H1 (cell line): ENCODE data around the gene RNF151. TPM values are rescaled to one million over a fixed set of nuclear protein-coding genes. Genes with fewer than 3 reads are reported as not detected.

Experiments
- HDAC2 ChIP-seq, 2 experiments: fragments of 300-600 bp in 1 of 2; sonication (generic) in 1 of 2; IDR thresholded peaks; 2 replicates each; pipeline ENCODE4 v1.6.1; 2011 to 2012; ENCODE audit warnings: low read depth in 2 of 2, low read length in 2 of 2, mild to moderate bottlenecking in 2 of 2, moderate library complexity in 2 of 2, borderline replicate concordance in 1 of 2, inconsistent platforms in 1 of 2
- KDM1A ChIP-seq: fragments of 200-600, 300-600 bp; sonication (generic); IDR thresholded peaks from 2 replicates; pipeline ENCODE4 v1.7.1; 2016; ENCODE audit warnings: mild to moderate bottlenecking, low read length, borderline replicate concordance
- KDM4A ChIP-seq: IDR thresholded peaks from one replicate; pipeline ENCODE4 v1.7.1; 2012; ENCODE audit warnings: low read depth, mild to moderate bottlenecking, moderate library complexity, low read length, inconsistent platforms; ENCODE audit not compliant: severe bottlenecking
- MAX ChIP-seq: IDR thresholded peaks from 2 replicates; pipeline ENCODE4 v1.6.1; 2012; ENCODE audit warnings: inconsistent platforms
- NANOG ChIP-seq: IDR thresholded peaks from 2 replicates; pipeline ENCODE4 v1.6.1; 2011; ENCODE audit warnings: low read length, low read depth, mild to moderate bottlenecking, inconsistent platforms; ENCODE audit not compliant: insufficient read depth, poor library complexity, severe bottlenecking
- RBBP5 ChIP-seq: IDR thresholded peaks from 2 replicates; pipeline ENCODE4 v1.7.1; 2012; ENCODE audit warnings: low read depth, mild to moderate bottlenecking, inconsistent platforms, low read length, moderate library complexity, borderline replicate concordance
- RFX5 ChIP-seq: IDR thresholded peaks from 2 replicates; pipeline ENCODE4 v1.6.1; 2011; ENCODE audit warnings: low read depth, low read length, improper control_type of control experiment, borderline replicate concordance
- RNF2 ChIP-seq: fragments of 200-900, 300-1000 bp; sonication (generic); IDR thresholded peaks from 2 replicates; pipeline ENCODE4 v1.7.1; 2016; ENCODE audit warnings: borderline replicate concordance, low read depth, mild to moderate bottlenecking, antibody characterized with exemption, low read length; ENCODE audit not compliant: poor library complexity, severe bottlenecking; ENCODE audit errors: missing control alignments
- SAP30 ChIP-seq: fragments of 300-600 bp; sonication (generic); IDR thresholded peaks from 2 replicates; pipeline ENCODE4 v1.7.1; 2012; ENCODE audit warnings: low read length, moderate library complexity, mild to moderate bottlenecking, inconsistent platforms; ENCODE audit not compliant: insufficient read depth, insufficient replicate concordance
- SIN3A ChIP-seq, 2 experiments: IDR thresholded peaks in 1 of 2; conservative IDR thresholded peaks in 1 of 2; 2 replicates each; pipeline ENCODE4 v1.6.1; 2011 to 2012; ENCODE audit warnings: low read length in 2 of 2, improper control_type of control experiment in 1 of 2, low read depth in 1 of 2, mild to moderate bottlenecking in 1 of 2
- TAF7 ChIP-seq: optimal IDR thresholded peaks from 2 replicates; pipeline ENCODE3; 2011; ENCODE audit warnings: low read depth, mild to moderate bottlenecking, inconsistent platforms, low read length, moderate library complexity, borderline replicate concordance
- TBP ChIP-seq: IDR thresholded peaks from 2 replicates; pipeline ENCODE4 v1.6.1; 2011; ENCODE audit warnings: low read depth, low read length, improper control_type of control experiment
- TEAD4 ChIP-seq: IDR thresholded peaks from 2 replicates; pipeline ENCODE4 v1.6.1; 2012; ENCODE audit warnings: low read depth, low read length, inconsistent platforms, mixed read lengths
- polyA plus RNA-seq, 7 experiments: library from polyadenylated mRNA; depleted of rRNA in 3 of 7; stranded (reverse) in 5 of 7; unstranded in 2 of 7; fragments of >200 nt in 5 of 7; fragments of 200-250 nt in 2 of 7; gene quantifications; 1 replicate in 5 of 7; 2 replicates in 1 of 7; 4 replicates in 1 of 7; pipeline versions ENCODE4 v1.2.1 to v1.2.3, GENCODE V29; 2011 to 2013; ENCODE audit warnings: missing spikeins in 2 of 7, mixed read lengths in 2 of 7
- total RNA-seq: library from RNA; stranded (reverse); fragmentation: NEBNext Ultra II Directional; extraction: Animal tissue kit (Norgen Biotek cat#: 25700); gene quantifications from 2 replicates; pipeline ENCODE4 v1.2.1, GENCODE V29; 2021
- TF ChIP-seq, protein P1 (sequence below), 3 experiments: IDR thresholded peaks; 1 replicate in 2 of 3; 2 replicates in 1 of 3; pipeline versions ENCODE4 v1.5.1 to v1.6.1; 2011; ENCODE audit warnings: low read length in 3 of 3, mild to moderate bottlenecking in 3 of 3, inconsistent platforms in 2 of 3, low read depth in 1 of 3, moderate library complexity in 1 of 3; ENCODE audit not compliant: insufficient read depth in 1 of 3; ENCODE audit errors: control extremely low read depth in 1 of 3
- TF ChIP-seq, protein P2 (sequence below): IDR thresholded peaks from 2 replicates; pipeline ENCODE4 v1.6.1; 2011; ENCODE audit warnings: low read depth, mild to moderate bottlenecking, low read length; ENCODE audit not compliant: insufficient read depth
- TF ChIP-seq, protein P3 (sequence below): IDR thresholded peaks from 2 replicates; pipeline ENCODE4 v1.6.1; 2011; ENCODE audit warnings: low read length, improper control_type of control experiment

The RNF151 gene
- total and polyA plus RNA-seq, 2 of the 8 experiments (the other 6 are each of a cell fraction or from before 2014, with no cell fraction given): not detected

DNA sequence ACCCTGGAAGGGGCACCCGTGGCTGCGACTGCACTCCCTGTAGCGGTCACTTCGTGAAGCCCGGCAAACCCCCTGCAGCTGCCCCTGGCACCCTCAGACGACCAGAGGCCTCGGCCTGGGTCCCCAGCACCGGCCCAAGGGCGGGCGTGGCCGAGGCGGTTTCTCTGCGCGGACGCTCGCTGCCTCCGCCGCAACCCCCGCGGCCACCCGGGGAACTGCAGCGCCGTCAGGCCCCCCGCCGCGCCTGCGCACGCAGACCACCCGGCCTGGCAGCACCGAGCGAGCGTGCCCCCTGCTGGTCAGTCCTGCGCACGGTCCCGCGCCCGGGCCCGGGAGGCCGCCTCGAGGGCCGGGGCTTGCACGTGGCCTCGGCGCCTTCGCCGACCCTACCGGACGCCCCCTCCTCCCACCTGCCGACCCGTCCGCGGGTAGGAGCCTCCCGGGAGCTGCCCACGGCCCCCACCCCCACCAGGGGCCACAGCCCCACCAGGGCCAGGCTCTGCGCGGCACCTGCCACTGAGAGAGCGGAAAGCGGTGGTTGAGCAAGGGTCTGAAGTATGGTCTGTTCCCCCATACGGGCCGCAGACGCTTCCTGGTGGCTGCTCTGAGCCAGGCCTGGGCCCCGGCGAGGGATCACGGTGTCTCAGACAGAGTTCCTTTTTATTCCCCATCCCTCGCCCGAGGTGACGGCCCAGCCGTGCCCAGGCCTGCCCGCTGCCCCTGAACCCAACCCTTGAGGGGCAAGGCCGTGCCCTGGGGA lies 36.9 kb upstream of the RNF151 start (continued):
- TF ChIP-seq, protein P1, sequence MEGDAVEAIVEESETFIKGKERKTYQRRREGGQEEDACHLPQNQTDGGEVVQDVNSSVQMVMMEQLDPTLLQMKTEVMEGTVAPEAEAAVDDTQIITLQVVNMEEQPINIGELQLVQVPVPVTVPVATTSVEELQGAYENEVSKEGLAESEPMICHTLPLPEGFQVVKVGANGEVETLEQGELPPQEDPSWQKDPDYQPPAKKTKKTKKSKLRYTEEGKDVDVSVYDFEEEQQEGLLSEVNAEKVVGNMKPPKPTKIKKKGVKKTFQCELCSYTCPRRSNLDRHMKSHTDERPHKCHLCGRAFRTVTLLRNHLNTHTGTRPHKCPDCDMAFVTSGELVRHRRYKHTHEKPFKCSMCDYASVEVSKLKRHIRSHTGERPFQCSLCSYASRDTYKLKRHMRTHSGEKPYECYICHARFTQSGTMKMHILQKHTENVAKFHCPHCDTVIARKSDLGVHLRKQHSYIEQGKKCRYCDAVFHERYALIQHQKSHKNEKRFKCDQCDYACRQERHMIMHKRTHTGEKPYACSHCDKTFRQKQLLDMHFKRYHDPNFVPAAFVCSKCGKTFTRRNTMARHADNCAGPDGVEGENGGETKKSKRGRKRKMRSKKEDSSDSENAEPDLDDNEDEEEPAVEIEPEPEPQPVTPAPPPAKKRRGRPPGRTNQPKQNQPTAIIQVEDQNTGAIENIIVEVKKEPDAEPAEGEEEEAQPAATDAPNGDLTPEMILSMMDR (IDR thresholded peaks at IDR 0.05; ENCODE audit: control extremely low read depth in 1 of 3, insufficient read depth in 1 of 3, low read depth in 1 of 3, low read length in 3 of 3): peak; percentile 87 to 99 (median 89)
- TF ChIP-seq, protein P2, sequence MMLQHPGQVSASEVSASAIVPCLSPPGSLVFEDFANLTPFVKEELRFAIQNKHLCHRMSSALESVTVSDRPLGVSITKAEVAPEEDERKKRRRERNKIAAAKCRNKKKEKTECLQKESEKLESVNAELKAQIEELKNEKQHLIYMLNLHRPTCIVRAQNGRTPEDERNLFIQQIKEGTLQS: no peak
- TF ChIP-seq KDM4A: peak; percentile 86
- peak; percentile 22; the same call in 1 of the 2 replicates for TF ChIP-seq RBBP5
- TF ChIP-seq TBP: peak; percentile 24; the same call in 1 of the 2 replicates
- peak; percentile 100 for TF ChIP-seq MAX
- TF ChIP-seq, protein P3, sequence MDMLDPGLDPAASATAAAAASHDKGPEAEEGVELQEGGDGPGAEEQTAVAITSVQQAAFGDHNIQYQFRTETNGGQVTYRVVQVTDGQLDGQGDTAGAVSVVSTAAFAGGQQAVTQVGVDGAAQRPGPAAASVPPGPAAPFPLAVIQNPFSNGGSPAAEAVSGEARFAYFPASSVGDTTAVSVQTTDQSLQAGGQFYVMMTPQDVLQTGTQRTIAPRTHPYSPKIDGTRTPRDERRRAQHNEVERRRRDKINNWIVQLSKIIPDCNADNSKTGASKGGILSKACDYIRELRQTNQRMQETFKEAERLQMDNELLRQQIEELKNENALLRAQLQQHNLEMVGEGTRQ: no peak
- TF ChIP-seq SAP30: no peak
- TF ChIP-seq RNF2: peak; percentile 67
- peak; percentile 28; the same call in 1 of the 2 replicates for TF ChIP-seq TEAD4
- peak; percentile 82 for TF ChIP-seq TAF7
- no peak for TF ChIP-seq RFX5
- TF ChIP-seq HDAC2 (IDR thresholded peaks at IDR 0.05; ENCODE audit: borderline replicate concordance in 1 of 2, low read depth in 2 of 2, low read length in 2 of 2): peak; percentile 31 to 95; a peak in 2 of 4 replicates
- peak; percentile 82; the same call in 1 of the 2 replicates for TF ChIP-seq KDM1A
- peak; percentile 49 for TF ChIP-seq NANOG
- TF ChIP-seq SIN3A (conservative IDR thresholded peaks at IDR 0.05 in 1 of 2, IDR thresholded peaks at IDR 0.05 in 1 of 2; ENCODE audit: low read depth in 1 of 2, low read length in 2 of 2): 0 out of 4 replicates have a peak, but pooled peaks of 1 of the 2 experiments have one; percentile 43
